B cell (primary cell): ENCODE results near the gene VILL. TPM values are rescaled to one million over a fixed set of nuclear protein-coding genes. Genes with fewer than 3 reads are reported as not detected.

Experiments
- ATAC-seq: fragments of 200-7000 bp; cut with Tn5 transposase; one replicate; pipeline ENCODE4 v1.10.0; 2021; ENCODE audit warnings: low read depth, mild to moderate bottlenecking, moderate number of reproducible peaks, moderate library complexity
- CTCF ChIA-PET: fragments of 350-600 bp; sonication (Branson Sonifier 250); formaldehyde crosslinking; loops from one replicate; lab custom pipeline; 2021; ENCODE audit warnings: antibody characterized with exemption, inconsistent platforms; lab: Charles Lee
- POLR2A ChIA-PET: fragments of 350-600 bp; sonication (Branson Sonifier 250); formaldehyde crosslinking; loops from one replicate; lab custom pipeline; 2021; ENCODE audit warnings: antibody characterized with exemption; lab: Charles Lee
- DNase-seq: peaks from one replicate; pipeline ENCODE4 v3.0.0; 2013
- H2AFZ ChIP-seq: 2 replicates; pipeline ENCODE4 v1.6.1; 2012; ENCODE audit warnings: mild to moderate bottlenecking, low read depth, low read length; ENCODE audit not compliant: insufficient read depth, poor library complexity, severe bottlenecking
- H3K27ac ChIP-seq, 2 donors: 1 replicate in 1 of 2; 2 replicates in 1 of 2; pipeline ENCODE4 v1.5.1; 2012 to 2013; ENCODE audit warnings: low read length in 2 of 2, mild to moderate bottlenecking in 2 of 2, moderate library complexity in 1 of 2
- H3K27me3 ChIP-seq, 4 experiments: fragments of 200-600 bp in 1 of 4; sonication (generic) in 1 of 4; replicated peaks in 1 of 4; 1 replicate in 2 of 4; 2 replicates in 2 of 4; pipeline versions ENCODE4 v1.6.1 to v1.7.0; 2013 to 2016; ENCODE audit warnings: low read length in 3 of 4, mild to moderate bottlenecking in 2 of 4, mixed read lengths in 1 of 4, moderate library complexity in 1 of 4; ENCODE audit not compliant: insufficient read depth in 4 of 4, control insufficient read depth in 3 of 4; ENCODE audit errors: control extremely low read depth in 1 of 4
- H3K36me3 ChIP-seq, 2 experiments: replicated peaks in 1 of 2; 1 replicate in 1 of 2; 2 replicates in 1 of 2; pipeline versions ENCODE4 v1.6.1 to v1.7.1; 2013; ENCODE audit warnings: low read length in 1 of 2; ENCODE audit not compliant: insufficient read depth in 2 of 2, control insufficient read depth in 1 of 2; ENCODE audit errors: control extremely low read depth in 1 of 2, extremely low read depth in 1 of 2
- H3K4me1 ChIP-seq, 2 donors: fragments of 200-600 bp in 1 of 2; sonication (generic) in 1 of 2; 1 replicate in 1 of 2; 2 replicates in 1 of 2; pipeline versions ENCODE4 v1.5.1 to v1.6.1; 2013 to 2017; ENCODE audit warnings: low read length in 2 of 2; ENCODE audit not compliant: control insufficient read depth in 2 of 2, insufficient read depth in 2 of 2
- H3K4me2 ChIP-seq: replicated peaks from 2 replicates; pipeline ENCODE3; 2012; ENCODE audit warnings: mild to moderate bottlenecking, low read depth, low read length; ENCODE audit not compliant: poor library complexity, severe bottlenecking
- H3K4me3 ChIP-seq, 5 experiments: fragments of 200-600 bp in 1 of 5; sonication (generic) in 1 of 5; 1 replicate in 3 of 5; 2 replicates in 2 of 5; pipeline versions ENCODE4 v1.5.1 to v1.7.0; 2011 to 2016; ENCODE audit warnings: low read length in 4 of 5, mild to moderate bottlenecking in 4 of 5, low read depth in 2 of 5, control low read depth in 1 of 5, moderate library complexity in 1 of 5; ENCODE audit not compliant: insufficient read depth in 1 of 5; ENCODE audit errors: control extremely low read depth in 1 of 5, extremely low read depth in 1 of 5
- H3K79me2 ChIP-seq: fragments of 200-600 bp; sonication (generic); one replicate; pipeline ENCODE4 v1.6.0; 2016; ENCODE audit warnings: low read length; ENCODE audit not compliant: control insufficient read depth, insufficient read depth
- H3K9ac ChIP-seq: fragments of 200-600 bp; sonication (generic); 2 replicates; pipeline ENCODE4 v1.6.1; 2017; ENCODE audit warnings: mild to moderate bottlenecking, low read length, moderate library complexity
- H3K9me3 ChIP-seq, 3 donors: one replicate each; pipeline versions ENCODE4 v1.6.1 to v1.7.1; 2013; ENCODE audit warnings: low read length in 2 of 3; ENCODE audit not compliant: control insufficient read depth in 2 of 3, insufficient read depth in 1 of 3; ENCODE audit errors: control extremely low read depth in 1 of 3
- H4K20me1 ChIP-seq: 2 replicates; pipeline ENCODE4 v1.6.0; 2012; ENCODE audit warnings: mild to moderate bottlenecking, low read length; ENCODE audit not compliant: insufficient read depth, control insufficient read depth, poor library complexity, severe bottlenecking
- H3K27ac Mint-ChIP-seq: one replicate; pipeline ENCODE4 v1.8.0; 2021; ENCODE audit warnings: mixed read lengths
- H3K27me3 Mint-ChIP-seq: one replicate; pipeline ENCODE4 v1.8.0; 2021; ENCODE audit warnings: mixed read lengths
- H3K4me1 Mint-ChIP-seq: one replicate; pipeline ENCODE4 v1.8.0; 2021; ENCODE audit warnings: mixed read lengths
- H3K4me3 Mint-ChIP-seq: one replicate; pipeline ENCODE4 v1.8.0; 2021; ENCODE audit warnings: mixed read lengths
- H3K9me3 Mint-ChIP-seq: one replicate; pipeline ENCODE4 v1.8.0; 2022; ENCODE audit warnings: mixed read lengths; ENCODE audit not compliant: insufficient read depth
- CTCF ChIP-seq: fragments of 200-600 bp; IDR thresholded peaks from one replicate; pipeline ENCODE4 v1.8.0; 2022; ENCODE audit warnings: antibody characterized with exemption, mild to moderate bottlenecking
- EZH2 ChIP-seq: IDR thresholded peaks from 2 replicates; pipeline ENCODE4 v1.6.1; 2012; ENCODE audit warnings: borderline replicate concordance, low read depth, mild to moderate bottlenecking, moderate library complexity, low read length; ENCODE audit not compliant: insufficient read depth, poor library complexity, severe bottlenecking
- WGBS: methylation state at CpG from one replicate; pipeline ENCODE4 v1.1.5; 2013; ENCODE audit warnings: missing lambda C conversion rate; ENCODE audit not compliant: insufficient coverage; 5-methylcytosine and 5-hydroxymethylcytosine counted together
- intact Hi-C: fragments of 100-400 bp; cut with micrococcal nuclease; formaldehyde crosslinking; loops from one replicate; pipeline ENCODE4 v1.10.0; 2022
- polyA plus RNA-seq: library from polyadenylated mRNA; depleted of rRNA; stranded (reverse); fragments of >200 nt; gene quantifications from 2 replicates; pipeline ENCODE4 v1.2.3, GENCODE V29; 2012
- total RNA-seq, 2 donors: library from RNA; stranded (reverse); fragments of 120-200 nt in 1 of 2; gene quantifications; 1 replicate in 1 of 2; 2 replicates in 1 of 2; pipeline versions ENCODE4 v1.2.3 to v1.2.4, GENCODE V29; 2013 to 2022

Gene VILL
- total and polyA plus RNA-seq, 2 donors (not counting 1 experiment from before 2014, with no cell fraction given): 35.2 to 46.4 TPM

GRCh38 chr3:37946531-37946889, 44.1 kb upstream of the VILL start:
- Histone ChIP-seq H2AFZ (no peak overlapping the region), H3K9ac (no peak overlapping the region), H3K4me1 (no peaks in the 10 kb centered on the region), H3K79me2 (no peaks in the 10 kb centered on the region), H3K4me3 (no peak overlapping the region), H3K27me3 (no peaks in the 10 kb centered on the region), H3K4me2 (no peak overlapping the region), H3K27ac (no peak overlapping the region), H3K36me3 (no peaks in the 10 kb centered on the region), H4K20me1 (no peaks in the 10 kb centered on the region), H3K9me3 (no peaks in the 10 kb centered on the region)
- ATAC-seq: no peak
- intact Hi-C loops: no loop called here
- DNase-seq: no peak
- no peaks in the 10 kb centered on the region for H3K9me3 Mint-ChIP-seq
- ChIA-PET CTCF (interaction anchor here (0.7 kb wide), 1 partner anchor 20 kb away, joined by 3 read pairs; no protein-coding TSS in a partner anchor), POLR2A (no interaction called here)
- no peaks in the 10 kb centered on the region for H3K4me1 Mint-ChIP-seq
- 91% methylated on average over 1 of the region's 2 CpGs for WGBS
- H3K27ac Mint-ChIP-seq: no peak overlapping the region
- TF ChIP-seq EZH2: no peak
- no peak for TF ChIP-seq CTCF
- no peak overlapping the region for H3K4me3 Mint-ChIP-seq
- H3K27me3 Mint-ChIP-seq: no peaks in the 10 kb centered on the region

GRCh38 chr3:37949866-37950265, 40.7 kb upstream of the VILL start:
- Histone ChIP-seq H3K27ac (no peak overlapping the region), H3K79me2 (no peaks in the 10 kb centered on the region), H3K36me3 (no peaks in the 10 kb centered on the region), H3K4me2 (no peak overlapping the region), H2AFZ (no peak overlapping the region), H3K4me3 (no peak overlapping the region), H3K9ac (no peak overlapping the region), H3K4me1 (no peaks in the 10 kb centered on the region), H4K20me1 (no peaks in the 10 kb centered on the region), H3K9me3 (no peaks in the 10 kb centered on the region), H3K27me3 (no peaks in the 10 kb centered on the region)
- CTCF ChIA-PET: no interaction called here
- intact Hi-C loops: no loop called here
- 99% methylated on average over 6 of the region's 6 CpGs for WGBS
- no peaks in the 10 kb centered on the region for H3K27me3 Mint-ChIP-seq
- no peaks in the 10 kb centered on the region for H3K9me3 Mint-ChIP-seq
- no peak overlapping the region for H3K4me3 Mint-ChIP-seq
- H3K27ac Mint-ChIP-seq: no peak overlapping the region
- DNase-seq: no peak
- POLR2A ChIA-PET: no interaction called here
- H3K4me1 Mint-ChIP-seq: no peaks in the 10 kb centered on the region
- no peak for TF ChIP-seq CTCF
- TF ChIP-seq EZH2: no peak
- ATAC-seq: no peak
